ENCODE results near the gene SGCE.

The SGCE gene

GRCh38 chr7:94621120-94621519 is 34.8 kb downstream of the SGCE start:
- DNase-seq (ENCODE audit: low spot score) = no peak

- DNase-seq (ENCODE audit: low spot score) = peak; percentile 88
Measured at GRCh38 chr7:94620703-94621118, 35.2 kb downstream of the SGCE start.

GRCh38 chr7:94618126-94618525 is 37.8 kb downstream of the SGCE start:
- no peak for DNase-seq (ENCODE audit: low spot score)

- DNase-seq (ENCODE audit: low spot score) = no peak
Measured at GRCh38 chr7:94616855-94617254, 39.1 kb downstream of the SGCE start.

- no peak for DNase-seq (ENCODE audit: low spot score)
Measured at GRCh38 chr7:94615666-94616065, 40.3 kb downstream of the SGCE start.

- no peak for DNase-seq (ENCODE audit: low spot score)
Measured at GRCh38 chr7:94612661-94613060, 43.3 kb downstream of the SGCE start.

GRCh38 chr7:94612253-94612652 is 43.7 kb downstream of the SGCE start:
- no peak for DNase-seq (ENCODE audit: low spot score)

GRCh38 chr7:94609561-94609960 is 46.4 kb downstream of the SGCE start:
- no peak for DNase-seq (ENCODE audit: low spot score)

GRCh38 chr7:94605031-94605430 is 50.9 kb downstream of the SGCE start:
- DNase-seq (ENCODE audit: low spot score) = no peak

GRCh38 chr7:94602181-94602580 is 53.8 kb downstream of the SGCE start:
- DNase-seq (ENCODE audit: low spot score) = no peak

- DNase-seq (ENCODE audit: low spot score) = no peak
Measured at GRCh38 chr7:94600267-94600666, 55.7 kb downstream of the SGCE start.

- no peak for DNase-seq (ENCODE audit: low spot score)
Measured at GRCh38 chr7:94595717-94596116, 60.2 kb downstream of the SGCE start.

GRCh38 chr7:94594882-94595281 is 61.1 kb downstream of the SGCE start:
- no peak for DNase-seq (ENCODE audit: low spot score)

- DNase-seq (ENCODE audit: low spot score) = no peak
Measured at GRCh38 chr7:94591176-94591575, 64.8 kb downstream of the SGCE start.

- no peak for DNase-seq (ENCODE audit: low spot score)
Measured at GRCh38 chr7:94590526-94591162, 65.3 kb downstream of the SGCE start.

GRCh38 chr7:94588075-94588474 is 67.9 kb downstream of the SGCE start:
- no peak for DNase-seq (ENCODE audit: low spot score)

GRCh38 chr7:94584113-94584512 is 71.8 kb downstream of the SGCE start:
- peak; percentile 11 for DNase-seq (ENCODE audit: low spot score)

- peak; percentile 29 for DNase-seq (ENCODE audit: low spot score)
Measured at GRCh38 chr7:94580601-94581000, 75.3 kb downstream of the SGCE start.

- DNase-seq (ENCODE audit: low spot score) = no peak
Measured at GRCh38 chr7:94579470-94579869, 76.5 kb downstream of the SGCE start.

GRCh38 chr7:94578614-94579013 is 77.3 kb downstream of the SGCE start:
- DNase-seq (ENCODE audit: low spot score) = no peak

- no peak for DNase-seq (ENCODE audit: low spot score)
Measured at GRCh38 chr7:94577357-94577756, 78.6 kb downstream of the SGCE start.

GRCh38 chr7:94576316-94576715 is 79.6 kb downstream of the SGCE start:
- no peak for DNase-seq (ENCODE audit: low spot score)

- no peak for DNase-seq (ENCODE audit: low spot score)
Measured at GRCh38 chr7:94575646-94576045, 80.3 kb downstream of the SGCE start.

GRCh38 chr7:94571816-94572215 is 84.1 kb downstream of the SGCE start:
- DNase-seq (ENCODE audit: low spot score) = no peak

GRCh38 chr7:94567396-94567795 is 88.5 kb downstream of the SGCE start:
- DNase-seq (ENCODE audit: low spot score) = no peak

Measured in GM03348 (cell line).